Vagina (tissue), 2 donors: Measurements from ENCODE around the gene MYL11. TPM values are rescaled to one million over a fixed set of nuclear protein-coding genes. Genes with fewer than 3 reads are reported as not detected.

ENCODE experiments used
- DNase-seq, 2 donors: peaks; one replicate each; pipeline ENCODE4 v3.0.0-alpha.2; 2017; ENCODE audit errors: extremely low spot score in 2 of 2
- H3K27ac ChIP-seq: fragments of 200-600 bp; sonication (generic); one replicate; pipeline ENCODE4 v1.5.1; 2019
- H3K27me3 ChIP-seq: fragments of 200-600 bp; sonication (generic); one replicate; pipeline ENCODE4 v1.5.1; 2019
- H3K36me3 ChIP-seq, 2 donors: fragments of 200-600 bp; sonication (generic); one replicate each; pipeline ENCODE4 v1.5.1; 2017 to 2019
- H3K4me1 ChIP-seq: fragments of 200-600 bp; sonication (generic); one replicate; pipeline ENCODE4 v1.5.1; 2019
- H3K4me3 ChIP-seq, 2 donors: fragments of 200-600 bp; sonication (generic); 1 replicate in 1 of 2; 2 replicates in 1 of 2; pipeline ENCODE4 v1.5.1; 2016 to 2019
- H3K9me3 ChIP-seq: fragments of 200-600 bp; sonication (generic); one replicate; pipeline ENCODE4 v1.5.1; 2019
- POLR2A ChIP-seq, 2 donors: fragments of 450-650 bp; IDR thresholded peaks; one replicate each; pipeline ENCODE4 v1.6.1; 2017; ENCODE audit warnings: antibody characterized with exemption in 2 of 2, mild to moderate bottlenecking in 2 of 2, moderate library complexity in 2 of 2
- POLR2AphosphoS5 ChIP-seq, 2 donors: sonication (generic); formaldehyde crosslinking; IDR thresholded peaks; one replicate each; pipeline ENCODE4 v1.9.0; 2017; ENCODE audit warnings: antibody characterized with exemption in 2 of 2, mild to moderate bottlenecking in 2 of 2, low read depth in 1 of 2; ENCODE audit not compliant: insufficient read depth in 1 of 2
- intact Hi-C: fragments of 100-400 bp; cut with DNase I; formaldehyde crosslinking; loops from one replicate; pipeline ENCODE4 v1.15.1; 2023
- total RNA-seq: library from RNA; depleted of rRNA; stranded (reverse); fragments of >200 nt; gene quantifications from one replicate; pipeline ENCODE4 v1.2.3, GENCODE V29; 2016
- TF ChIP-seq, protein P1 (sequence below), 3 experiments: fragments of 450-650 bp in 2 of 3; fragments of 200-600 bp in 1 of 3; sonication (generic) in 1 of 3; IDR thresholded peaks; one replicate each; pipeline ENCODE4 v1.5.1; 2017 to 2019; ENCODE audit warnings: antibody characterized with exemption in 3 of 3, mild to moderate bottlenecking in 2 of 3, moderate library complexity in 2 of 3

The MYL11 gene
- total RNA-seq, 1 donor from 2014 or later = not detected

DNA sequence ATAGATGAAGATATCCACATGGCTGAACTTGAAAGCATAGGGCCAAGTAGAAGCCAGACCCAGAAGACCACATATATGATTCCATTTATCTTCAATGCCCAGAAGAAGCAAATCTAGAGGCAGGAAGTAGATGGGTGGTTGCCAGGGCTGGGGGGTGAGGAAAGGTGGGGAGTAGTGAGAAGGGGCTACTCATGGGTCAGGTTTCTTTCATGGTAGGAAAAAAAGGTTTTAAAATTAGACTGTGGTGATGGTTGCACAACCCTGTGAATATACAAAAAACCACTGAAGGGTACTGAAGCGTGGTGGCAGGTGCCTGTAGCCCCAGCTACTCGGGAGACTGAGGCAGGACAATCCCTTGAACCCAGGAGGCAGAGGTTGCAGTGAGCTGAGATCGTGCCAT is 24.9 kb upstream of the MYL11 start:
- intact Hi-C loops = no loop called here

GRCh38 chr16:30350134-30350871 is 24.3 kb upstream of the MYL11 start:
- H3K9me3 ChIP-seq = no peaks in the 10 kb centered on the region
- peaks cover 0 to 24% of the 10 kb centered on the region in 2 donors for H3K36me3 ChIP-seq
- H3K4me3 ChIP-seq = no peak overlapping the region
- intact Hi-C loops = no loop called here
- no peak overlapping the region for H3K27ac ChIP-seq
- DNase-seq = no peak
- TF ChIP-seq, protein P1, sequence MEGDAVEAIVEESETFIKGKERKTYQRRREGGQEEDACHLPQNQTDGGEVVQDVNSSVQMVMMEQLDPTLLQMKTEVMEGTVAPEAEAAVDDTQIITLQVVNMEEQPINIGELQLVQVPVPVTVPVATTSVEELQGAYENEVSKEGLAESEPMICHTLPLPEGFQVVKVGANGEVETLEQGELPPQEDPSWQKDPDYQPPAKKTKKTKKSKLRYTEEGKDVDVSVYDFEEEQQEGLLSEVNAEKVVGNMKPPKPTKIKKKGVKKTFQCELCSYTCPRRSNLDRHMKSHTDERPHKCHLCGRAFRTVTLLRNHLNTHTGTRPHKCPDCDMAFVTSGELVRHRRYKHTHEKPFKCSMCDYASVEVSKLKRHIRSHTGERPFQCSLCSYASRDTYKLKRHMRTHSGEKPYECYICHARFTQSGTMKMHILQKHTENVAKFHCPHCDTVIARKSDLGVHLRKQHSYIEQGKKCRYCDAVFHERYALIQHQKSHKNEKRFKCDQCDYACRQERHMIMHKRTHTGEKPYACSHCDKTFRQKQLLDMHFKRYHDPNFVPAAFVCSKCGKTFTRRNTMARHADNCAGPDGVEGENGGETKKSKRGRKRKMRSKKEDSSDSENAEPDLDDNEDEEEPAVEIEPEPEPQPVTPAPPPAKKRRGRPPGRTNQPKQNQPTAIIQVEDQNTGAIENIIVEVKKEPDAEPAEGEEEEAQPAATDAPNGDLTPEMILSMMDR (IDR thresholded peaks at IDR 0.05) = no peak
- TF ChIP-seq POLR2A (IDR thresholded peaks at IDR 0.05) = no peak
- no peaks in the 10 kb centered on the region for H3K27me3 ChIP-seq
- peaks cover 36% of the 10 kb centered on the region for H3K4me1 ChIP-seq

More for the DNA sequence above, 24.9 kb upstream of the MYL11 start:
- Histone ChIP-seq H3K36me3 (peaks cover 0 to 24% of the 10 kb centered on the region in 2 donors), H3K9me3 (no peaks in the 10 kb centered on the region), H3K27ac (no peak overlapping the region), H3K4me1 (peaks cover 34% of the 10 kb centered on the region), H3K4me3 (no peak overlapping the region), H3K27me3 (no peaks in the 10 kb centered on the region)
- TF ChIP-seq POLR2AphosphoS5 (IDR thresholded peaks at IDR 0.05; ENCODE audit: insufficient read depth in 1 of 2, low read depth in 1 of 2) (no peak), POLR2A (IDR thresholded peaks at IDR 0.05) (no peak)
- TF ChIP-seq, protein P1 (IDR thresholded peaks at IDR 0.05) = no peak
- DNase-seq = no peak

DNA sequence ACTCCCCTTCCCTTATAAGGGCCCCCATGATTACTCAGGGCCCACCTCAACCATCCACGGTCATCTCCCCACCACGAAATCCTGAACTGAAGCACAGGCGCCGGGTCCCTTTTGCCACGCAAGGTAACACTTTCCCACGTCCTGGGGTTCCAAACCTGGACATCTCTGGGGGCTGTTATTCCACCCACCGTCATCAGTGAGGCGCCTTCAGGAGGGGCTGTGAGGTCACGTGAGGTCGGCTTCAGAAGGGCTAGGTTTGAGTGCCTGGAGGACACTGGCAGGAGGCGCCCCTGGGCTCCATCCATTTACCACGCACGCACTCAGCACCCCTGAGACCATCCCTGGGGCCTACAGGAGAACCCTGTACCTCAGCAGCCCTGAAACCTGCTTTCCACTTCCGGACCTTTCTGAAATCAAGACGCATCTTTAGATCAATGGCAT is 23.6 kb upstream of the MYL11 start:
- Histone ChIP-seq H3K4me1 (peaks cover 43% of the 10 kb centered on the region), H3K36me3 (peaks cover 0 to 24% of the 10 kb centered on the region in 2 donors), H3K9me3 (no peaks in the 10 kb centered on the region), H3K4me3 (no peak overlapping the region), H3K27me3 (no peaks in the 10 kb centered on the region), H3K27ac (no peak overlapping the region)
- no peak for DNase-seq
- TF ChIP-seq POLR2A (IDR thresholded peaks at IDR 0.05) = no peak
- TF ChIP-seq POLR2AphosphoS5 (IDR thresholded peaks at IDR 0.05; ENCODE audit: insufficient read depth in 1 of 2, low read depth in 1 of 2) = no peak
- TF ChIP-seq, protein P1 (IDR thresholded peaks at IDR 0.05) = no peak
- intact Hi-C loops = no loop called here

GRCh38 chr16:30351586-30352419 is 22.8 kb upstream of the MYL11 start:
- peak overlapping the region; percentile 31 for H3K27ac ChIP-seq
- TF ChIP-seq POLR2A (IDR thresholded peaks at IDR 0.05) (no peak), POLR2AphosphoS5 (IDR thresholded peaks at IDR 0.05; ENCODE audit: insufficient read depth in 1 of 2, low read depth in 1 of 2) (peak; percentile 47 to 60)
- intact Hi-C loops = no loop called here
- DNase-seq = peak in 1 of 2 donors; percentile 88
- H3K4me1 ChIP-seq = peaks cover 50% of the 10 kb centered on the region
- peaks cover 0 to 24% of the 10 kb centered on the region in 2 donors for H3K36me3 ChIP-seq
- no peaks in the 10 kb centered on the region for H3K9me3 ChIP-seq
- no peaks in the 10 kb centered on the region for H3K27me3 ChIP-seq
- H3K4me3 ChIP-seq = no peak overlapping the region

GRCh38 chr16:30352488-30353401 is 21.9 kb upstream of the MYL11 start:
- no peak for TF ChIP-seq POLR2AphosphoS5 (IDR thresholded peaks at IDR 0.05; ENCODE audit: insufficient read depth in 1 of 2, low read depth in 1 of 2)
- TF ChIP-seq, protein P1 (IDR thresholded peaks at IDR 0.05) = no peak
- no peak for TF ChIP-seq POLR2A (IDR thresholded peaks at IDR 0.05)
- intact Hi-C loops = no loop called here
- H3K27me3 ChIP-seq = no peaks in the 10 kb centered on the region
- peaks cover 0 to 28% of the 10 kb centered on the region in 2 donors for H3K36me3 ChIP-seq
- peak in 1 of 2 donors; percentile 86 for DNase-seq
- H3K4me1 ChIP-seq = peaks cover 51% of the 10 kb centered on the region
- peak overlapping the region; percentile 31 for H3K27ac ChIP-seq
- H3K9me3 ChIP-seq = no peaks in the 10 kb centered on the region
- no peak overlapping the region for H3K4me3 ChIP-seq
